K562 (cell line): Measurements from ENCODE around the gene UBXN6. TPM values are rescaled to one million over a fixed set of nuclear protein-coding genes. Genes with fewer than 3 reads are reported as not detected.

Experiments
- ARID2 ChIP-seq: fragments of 450-650 bp; IDR thresholded peaks from 2 replicates; pipeline ENCODE4 v1.6.1; 2017; ENCODE audit warnings: antibody characterized with exemption, mild to moderate bottlenecking
- BCOR ChIP-seq: fragments of 450-650 bp; IDR thresholded peaks from 2 replicates; pipeline ENCODE4 v1.6.1; 2016
- C11orf30 ChIP-seq: fragments of 450-650 bp; IDR thresholded peaks from 2 replicates; pipeline ENCODE4 v1.6.1; 2016; ENCODE audit warnings: low read depth, mild to moderate bottlenecking
- JUN ChIP-seq, 2 experiments: sonication (generic) in 1 of 2; formaldehyde crosslinking in 1 of 2; IDR thresholded peaks; 2 replicates each; pipeline versions ENCODE4 v1.6.1 to v1.8.0; 2012 to 2022; ENCODE audit warnings: borderline replicate concordance in 2 of 2, mild to moderate bottlenecking in 2 of 2, improper control_type of control experiment in 1 of 2, low read depth in 1 of 2, low read length in 1 of 2, missing genetic modification reagents in 1 of 2
- KHSRP ChIP-seq: fragments of 450-650 bp; IDR thresholded peaks from 2 replicates; pipeline ENCODE4 v1.6.1; 2017
- L3MBTL2 ChIP-seq: fragments of 450-650 bp; IDR thresholded peaks from 2 replicates; pipeline ENCODE4 v1.6.1; 2016; ENCODE audit warnings: mild to moderate bottlenecking, moderate library complexity
- NR2C2 ChIP-seq, 2 experiments: fragments of 200-800 bp in 1 of 2; sonication (Bioruptor generic) in 1 of 2; sonication (generic) in 1 of 2; formaldehyde crosslinking in 1 of 2; IDR thresholded peaks; 2 replicates each; pipeline versions ENCODE4 v1.6.1 to v1.8.0; 2016 to 2022; ENCODE audit warnings: mild to moderate bottlenecking in 1 of 2, missing compliant biosample characterization in 1 of 2, missing genetic modification characterization in 1 of 2, missing genetic modification reagents in 1 of 2
- PCBP2 ChIP-seq: fragments of 200-400 bp; formaldehyde crosslinking; IDR thresholded peaks from 2 replicates; pipeline ENCODE4 v1.6.1; 2018; ENCODE audit warnings: low read length, low read depth, mild to moderate bottlenecking, moderate library complexity; ENCODE audit not compliant: poor library complexity, severe bottlenecking
- SMARCE1 ChIP-seq: fragments of 450-650 bp; IDR thresholded peaks from 2 replicates; pipeline ENCODE4 v1.7.1; 2016; ENCODE audit warnings: mild to moderate bottlenecking
- SNRNP70 ChIP-seq: fragments of 200-400 bp; formaldehyde crosslinking; optimal IDR thresholded peaks from 2 replicates; pipeline ENCODE3; 2017; ENCODE audit warnings: low read depth, low read length
- THRAP3 ChIP-seq: fragments of 450-650 bp; IDR thresholded peaks from 2 replicates; pipeline ENCODE4 v1.6.1; 2016; ENCODE audit warnings: mild to moderate bottlenecking, inconsistent platforms, borderline replicate concordance
- XRCC5 ChIP-seq: fragments of 200-400 bp; formaldehyde crosslinking; IDR thresholded peaks from 2 replicates; pipeline ENCODE4 v1.6.1; 2017; ENCODE audit warnings: low read depth, mild to moderate bottlenecking, low read length
- ZNF644 ChIP-seq: fragments of 200-800 bp; sonication (Bioruptor generic); IDR thresholded peaks from 2 replicates; pipeline ENCODE4 v1.6.1; 2016; ENCODE audit warnings: low read depth, missing genetic modification characterization, missing compliant biosample characterization
- polyA plus RNA-seq, 8 experiments: library from polyadenylated mRNA; depleted of rRNA in 4 of 8; stranded (reverse) in 5 of 8; unstranded in 3 of 8; fragments of >200 nt; fragmentation: Nextera tagmentation in 2 of 8; fragmentation: Illumina TruSeq in 1 of 8; extraction: Ambion mirVana in 2 of 8; extraction: Trizol in 1 of 8; gene quantifications; 2 replicates each; pipeline versions ENCODE4 v1.2.1 to v1.2.3, GENCODE V29; 2011 to 2014; ENCODE audit warnings: inconsistent platforms in 1 of 8, missing spikeins in 1 of 8
- total RNA-seq, 7 experiments: library from RNA; depleted of rRNA in 6 of 7; stranded (reverse); fragments of >200 nt in 6 of 7; fragmentation: Illumina TruSeq in 2 of 7; extraction: Trizol in 2 of 7; gene quantifications; 2 replicates each; pipeline versions ENCODE4 v1.2.1 to v1.2.3, GENCODE V29; 2011 to 2021; ENCODE audit warnings: low replicate concordance in 1 of 7
- TF ChIP-seq, protein P1 (sequence below): fragments of 200-800 bp; sonication (Bioruptor generic); IDR thresholded peaks from 2 replicates; pipeline ENCODE4 v1.6.1; 2017; ENCODE audit warnings: missing genetic modification characterization, missing compliant biosample characterization
- TF ChIP-seq, protein P2 (sequence below): sonication (generic); formaldehyde crosslinking; IDR thresholded peaks from 2 replicates; pipeline ENCODE4 v1.8.1; 2022; ENCODE audit warnings: missing genetic modification reagents
- TF ChIP-seq, protein P3 (sequence below): fragments of 450-650 bp; formaldehyde crosslinking; IDR thresholded peaks from 2 replicates; pipeline ENCODE4 v1.4.0; 2020; ENCODE audit warnings: mild to moderate bottlenecking
- TF ChIP-seq, protein P4 (sequence below): conservative IDR thresholded peaks from 2 replicates; pipeline ENCODE4 v1.6.1; 2011; ENCODE audit warnings: low read depth, mild to moderate bottlenecking, low read length; ENCODE audit not compliant: control insufficient read depth
- TF ChIP-seq, protein P5 (sequence below), 2 experiments: fragments of 450-650 bp in 1 of 2; IDR thresholded peaks; 2 replicates each; pipeline ENCODE4 v1.6.1; 2011 to 2017; ENCODE audit warnings: low read depth in 2 of 2, antibody characterized with exemption in 1 of 2, borderline replicate concordance in 1 of 2, low read length in 1 of 2, mild to moderate bottlenecking in 1 of 2, mixed read lengths in 1 of 2; ENCODE audit not compliant: control insufficient read depth in 1 of 2

The UBXN6 gene
- total and polyA plus RNA-seq, 9 of the 15 experiments (the other 6 are each of a cell fraction or from before 2014, with no cell fraction given): 0.48 to 90.2 (median 29.5) TPM

DNA sequence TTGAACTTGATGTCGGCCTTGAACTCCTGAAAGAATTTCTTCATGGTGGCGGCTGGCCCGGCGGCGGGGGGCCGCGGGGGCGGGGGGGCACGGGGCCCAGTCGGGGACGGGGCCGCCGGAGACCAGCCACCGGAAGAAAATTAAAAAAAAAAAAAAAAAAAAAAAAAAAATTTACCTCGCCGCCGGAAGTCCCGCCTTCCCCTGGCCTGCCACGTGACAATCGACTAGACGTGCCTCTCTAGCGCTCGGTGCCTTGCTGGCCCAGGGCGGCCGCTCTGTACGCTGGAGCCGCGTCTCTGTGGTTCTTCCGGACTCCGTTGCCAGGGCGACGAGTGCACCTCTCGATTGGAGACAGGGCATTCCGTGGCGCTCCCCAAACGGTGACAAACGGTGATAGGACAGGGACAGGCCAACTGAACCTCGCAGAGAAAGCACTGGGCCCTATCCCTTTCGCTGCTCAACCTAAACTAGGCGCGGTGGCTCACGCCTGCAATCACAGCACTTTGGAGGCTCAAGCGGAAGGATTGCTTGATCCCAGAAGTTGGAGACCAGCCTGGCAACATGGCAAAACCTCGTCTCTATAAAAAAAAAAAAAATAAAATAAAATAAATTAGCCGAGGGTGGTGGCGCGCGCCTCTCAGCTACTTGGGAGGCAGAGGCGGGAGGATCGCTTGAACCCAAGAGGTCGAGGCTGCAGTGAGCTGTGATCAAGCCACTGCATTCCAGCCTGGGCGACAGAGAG lies at the start of gene UBXN6 (continued):
- peak; percentile 16; the same call in 1 of the 2 replicates for TF ChIP-seq NR2C2 (CRISPR knock-in tag; IDR thresholded peaks at IDR 0.05)
- TF ChIP-seq NR2C2 (tag; IDR thresholded peaks at IDR 0.05): peak; percentile 94
- TF ChIP-seq, protein P1, sequence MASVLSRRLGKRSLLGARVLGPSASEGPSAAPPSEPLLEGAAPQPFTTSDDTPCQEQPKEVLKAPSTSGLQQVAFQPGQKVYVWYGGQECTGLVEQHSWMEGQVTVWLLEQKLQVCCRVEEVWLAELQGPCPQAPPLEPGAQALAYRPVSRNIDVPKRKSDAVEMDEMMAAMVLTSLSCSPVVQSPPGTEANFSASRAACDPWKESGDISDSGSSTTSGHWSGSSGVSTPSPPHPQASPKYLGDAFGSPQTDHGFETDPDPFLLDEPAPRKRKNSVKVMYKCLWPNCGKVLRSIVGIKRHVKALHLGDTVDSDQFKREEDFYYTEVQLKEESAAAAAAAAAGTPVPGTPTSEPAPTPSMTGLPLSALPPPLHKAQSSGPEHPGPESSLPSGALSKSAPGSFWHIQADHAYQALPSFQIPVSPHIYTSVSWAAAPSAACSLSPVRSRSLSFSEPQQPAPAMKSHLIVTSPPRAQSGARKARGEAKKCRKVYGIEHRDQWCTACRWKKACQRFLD (CRISPR knock-in tag): no peak
- 0 out of 2 replicates have a peak, but pooled peaks have one; percentile 28 for TF ChIP-seq ZNF644 (tag)
- TF ChIP-seq BCOR: no peak
- no peak for TF ChIP-seq PCBP2
- no peak for TF ChIP-seq SMARCE1
- no peak for TF ChIP-seq SNRNP70
- peak; percentile 34; the same call in 1 of the 2 replicates for TF ChIP-seq XRCC5
- TF ChIP-seq C11orf30: peak; percentile 62; the same call in 1 of the 2 replicates
- no peak for TF ChIP-seq THRAP3
- no peak for TF ChIP-seq KHSRP
- TF ChIP-seq, protein P2, sequence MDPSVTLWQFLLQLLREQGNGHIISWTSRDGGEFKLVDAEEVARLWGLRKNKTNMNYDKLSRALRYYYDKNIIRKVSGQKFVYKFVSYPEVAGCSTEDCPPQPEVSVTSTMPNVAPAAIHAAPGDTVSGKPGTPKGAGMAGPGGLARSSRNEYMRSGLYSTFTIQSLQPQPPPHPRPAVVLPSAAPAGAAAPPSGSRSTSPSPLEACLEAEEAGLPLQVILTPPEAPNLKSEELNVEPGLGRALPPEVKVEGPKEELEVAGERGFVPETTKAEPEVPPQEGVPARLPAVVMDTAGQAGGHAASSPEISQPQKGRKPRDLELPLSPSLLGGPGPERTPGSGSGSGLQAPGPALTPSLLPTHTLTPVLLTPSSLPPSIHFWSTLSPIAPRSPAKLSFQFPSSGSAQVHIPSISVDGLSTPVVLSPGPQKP (CRISPR knock-in tag): no peak
- TF ChIP-seq ARID2: no peak
- TF ChIP-seq, protein P3, sequence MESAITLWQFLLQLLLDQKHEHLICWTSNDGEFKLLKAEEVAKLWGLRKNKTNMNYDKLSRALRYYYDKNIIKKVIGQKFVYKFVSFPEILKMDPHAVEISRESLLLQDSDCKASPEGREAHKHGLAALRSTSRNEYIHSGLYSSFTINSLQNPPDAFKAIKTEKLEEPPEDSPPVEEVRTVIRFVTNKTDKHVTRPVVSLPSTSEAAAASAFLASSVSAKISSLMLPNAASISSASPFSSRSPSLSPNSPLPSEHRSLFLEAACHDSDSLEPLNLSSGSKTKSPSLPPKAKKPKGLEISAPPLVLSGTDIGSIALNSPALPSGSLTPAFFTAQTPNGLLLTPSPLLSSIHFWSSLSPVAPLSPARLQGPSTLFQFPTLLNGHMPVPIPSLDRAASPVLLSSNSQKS (CRISPR knock-in tag): no peak
- TF ChIP-seq, protein P4, sequence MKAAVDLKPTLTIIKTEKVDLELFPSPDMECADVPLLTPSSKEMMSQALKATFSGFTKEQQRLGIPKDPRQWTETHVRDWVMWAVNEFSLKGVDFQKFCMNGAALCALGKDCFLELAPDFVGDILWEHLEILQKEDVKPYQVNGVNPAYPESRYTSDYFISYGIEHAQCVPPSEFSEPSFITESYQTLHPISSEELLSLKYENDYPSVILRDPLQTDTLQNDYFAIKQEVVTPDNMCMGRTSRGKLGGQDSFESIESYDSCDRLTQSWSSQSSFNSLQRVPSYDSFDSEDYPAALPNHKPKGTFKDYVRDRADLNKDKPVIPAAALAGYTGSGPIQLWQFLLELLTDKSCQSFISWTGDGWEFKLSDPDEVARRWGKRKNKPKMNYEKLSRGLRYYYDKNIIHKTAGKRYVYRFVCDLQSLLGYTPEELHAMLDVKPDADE: peak; percentile 63; the same call in 1 of the 2 replicates
- peak; percentile 66; the same call in 1 of the 2 replicates for TF ChIP-seq JUN (IDR thresholded peaks at IDR 0.05; ENCODE audit: borderline replicate concordance, low read depth, low read length)
- TF ChIP-seq JUN (CRISPR knock-in tag; IDR thresholded peaks at IDR 0.05; ENCODE audit: borderline replicate concordance): no peak
- peak; percentile 17; the same call in 1 of the 2 replicates for TF ChIP-seq L3MBTL2
- TF ChIP-seq, protein P5, sequence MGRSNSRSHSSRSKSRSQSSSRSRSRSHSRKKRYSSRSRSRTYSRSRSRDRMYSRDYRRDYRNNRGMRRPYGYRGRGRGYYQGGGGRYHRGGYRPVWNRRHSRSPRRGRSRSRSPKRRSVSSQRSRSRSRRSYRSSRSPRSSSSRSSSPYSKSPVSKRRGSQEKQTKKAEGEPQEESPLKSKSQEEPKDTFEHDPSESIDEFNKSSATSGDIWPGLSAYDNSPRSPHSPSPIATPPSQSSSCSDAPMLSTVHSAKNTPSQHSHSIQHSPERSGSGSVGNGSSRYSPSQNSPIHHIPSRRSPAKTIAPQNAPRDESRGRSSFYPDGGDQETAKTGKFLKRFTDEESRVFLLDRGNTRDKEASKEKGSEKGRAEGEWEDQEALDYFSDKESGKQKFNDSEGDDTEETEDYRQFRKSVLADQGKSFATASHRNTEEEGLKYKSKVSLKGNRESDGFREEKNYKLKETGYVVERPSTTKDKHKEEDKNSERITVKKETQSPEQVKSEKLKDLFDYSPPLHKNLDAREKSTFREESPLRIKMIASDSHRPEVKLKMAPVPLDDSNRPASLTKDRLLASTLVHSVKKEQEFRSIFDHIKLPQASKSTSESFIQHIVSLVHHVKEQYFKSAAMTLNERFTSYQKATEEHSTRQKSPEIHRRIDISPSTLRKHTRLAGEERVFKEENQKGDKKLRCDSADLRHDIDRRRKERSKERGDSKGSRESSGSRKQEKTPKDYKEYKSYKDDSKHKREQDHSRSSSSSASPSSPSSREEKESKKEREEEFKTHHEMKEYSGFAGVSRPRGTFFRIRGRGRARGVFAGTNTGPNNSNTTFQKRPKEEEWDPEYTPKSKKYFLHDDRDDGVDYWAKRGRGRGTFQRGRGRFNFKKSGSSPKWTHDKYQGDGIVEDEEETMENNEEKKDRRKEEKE (IDR thresholded peaks at IDR 0.05; ENCODE audit: borderline replicate concordance in 1 of 2, control insufficient read depth in 1 of 2, low read depth in 2 of 2, low read length in 1 of 2): peak in 1 of 2 experiments; percentile 77; a peak in 1 of 4 replicates
